Stimulated activated CD8-positive, alpha-beta memory T cell treated with anti-CD3 and anti-CD28 coated beads, Interleukin-15, amount 100 ng/mL, for 4 hours (primary cell): Measurements from ENCODE around the gene PPM1B.
"Not testable (repeated sequence)": the region's sequence is repeated elsewhere in the genome, so short reads cannot be mapped to it uniquely, and the experiment has no call there.

ENCODE experiments used
- DNase-seq, 2 donors: peaks; one replicate each; pipeline ENCODE4 v3.0.0-alpha.2; 2020; ENCODE audit warnings: low read depth in 2 of 2

PPM1B gene

DNA sequence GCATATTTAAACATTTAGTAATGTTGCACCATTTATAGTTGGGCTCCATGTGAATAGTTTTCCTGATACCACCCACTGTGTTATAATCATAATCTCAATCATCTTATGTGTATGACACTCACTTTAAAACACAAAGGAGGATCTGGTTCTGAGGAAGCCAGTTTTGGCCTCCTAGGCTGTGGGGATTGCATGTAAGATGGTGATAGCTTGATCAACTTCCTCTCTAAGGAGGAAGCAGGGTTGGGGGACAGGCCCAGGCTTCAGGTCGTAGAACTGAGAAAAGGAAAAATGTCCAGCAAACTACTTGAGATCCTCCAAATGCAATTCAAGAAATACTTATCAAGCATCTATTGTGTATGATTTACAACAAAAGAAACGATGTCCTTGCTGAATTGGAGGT, 4.9 kb upstream of the PPM1B start:
- DNase-seq = no peak

DNA sequence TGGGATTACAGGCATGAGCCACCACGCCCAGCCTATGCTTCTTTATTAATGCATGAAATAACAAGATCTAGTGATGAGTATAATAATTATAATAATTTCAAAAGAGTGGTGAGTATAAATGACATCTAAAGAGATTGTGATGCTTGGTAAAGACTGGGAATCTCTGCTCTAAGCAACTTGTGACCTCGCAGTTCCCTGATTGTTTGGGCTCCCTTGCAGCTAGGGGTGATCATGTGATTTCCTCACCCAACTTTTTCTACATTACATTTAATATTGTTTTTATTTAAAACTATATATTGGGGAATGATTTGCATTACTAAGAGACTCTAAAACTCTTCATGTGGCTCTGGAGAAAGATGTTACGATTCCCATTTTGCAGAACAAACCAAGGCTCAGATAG, 4.1 kb upstream of the PPM1B start:
- DNase-seq = no peak

GRCh38 chr2:44166096-44166495, 2.6 kb upstream of the PPM1B start:
- DNase-seq = no peak

- DNase-seq = no peak
These were observed 1.3 kb upstream of the PPM1B start for GRCh38 chr2:44167311-44167907.

DNA sequence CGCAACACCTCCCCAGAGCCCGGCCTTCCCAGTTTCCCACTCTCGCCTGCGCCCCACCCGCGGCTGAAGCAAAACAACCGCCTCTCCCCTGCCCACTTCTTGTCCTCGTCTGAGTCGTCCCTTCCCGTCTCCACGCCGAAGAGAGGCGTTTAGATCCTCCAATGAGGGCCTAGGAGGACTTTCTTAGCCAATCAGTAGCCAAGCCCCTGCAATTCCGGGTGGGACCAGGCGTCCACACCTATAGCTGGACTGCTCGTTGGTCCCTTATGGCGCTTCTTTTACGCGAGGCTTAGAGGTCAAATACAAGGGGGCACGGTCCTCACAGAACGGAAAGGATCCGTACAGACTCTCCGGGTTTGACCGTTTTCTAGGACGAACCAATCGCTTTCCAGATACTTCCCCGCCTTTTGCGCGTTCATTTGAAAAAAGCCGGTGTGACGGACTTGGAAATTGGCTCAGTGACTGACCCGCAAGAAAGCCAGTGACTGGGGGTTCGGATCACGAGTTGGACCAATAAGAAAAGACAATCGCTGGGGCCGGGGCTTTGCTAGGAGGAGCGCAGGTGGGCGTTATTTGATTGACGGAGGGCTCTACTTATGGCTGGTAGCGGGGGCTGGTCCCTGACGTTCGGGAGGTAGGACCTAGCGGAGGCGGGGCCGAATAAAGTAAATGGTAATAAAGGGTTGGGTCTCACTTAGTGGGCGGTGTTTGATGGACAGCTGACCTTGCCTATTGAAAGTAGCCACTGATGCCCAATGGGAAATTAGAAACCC, 581 bp upstream of the PPM1B start:
- DNase-seq = peak; percentile 89 to 98

GRCh38 chr2:44169155-44169898, 652 bp downstream of the PPM1B start:
- DNase-seq = peak; percentile 10 to 35

DNA sequence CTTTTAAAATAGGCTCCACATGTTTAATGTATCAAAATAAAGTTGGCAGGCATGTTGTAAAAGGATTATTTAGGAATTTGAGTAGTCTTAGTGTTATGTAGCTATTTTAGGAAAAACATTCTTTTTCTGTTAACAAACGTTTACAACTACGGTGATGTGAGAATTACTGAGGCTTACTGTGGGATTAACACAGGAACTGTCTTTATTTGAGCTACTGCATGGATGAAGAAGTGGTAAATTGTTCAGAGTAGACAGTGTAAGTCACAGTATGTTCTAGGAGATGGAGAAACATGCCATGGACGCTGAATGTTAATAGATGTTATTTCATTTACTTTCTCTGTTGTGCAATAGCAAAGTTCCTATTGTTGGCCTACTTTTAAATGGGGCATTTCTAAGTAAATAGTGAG, 1.6 kb downstream of the PPM1B start:
- DNase-seq = no peak

DNA sequence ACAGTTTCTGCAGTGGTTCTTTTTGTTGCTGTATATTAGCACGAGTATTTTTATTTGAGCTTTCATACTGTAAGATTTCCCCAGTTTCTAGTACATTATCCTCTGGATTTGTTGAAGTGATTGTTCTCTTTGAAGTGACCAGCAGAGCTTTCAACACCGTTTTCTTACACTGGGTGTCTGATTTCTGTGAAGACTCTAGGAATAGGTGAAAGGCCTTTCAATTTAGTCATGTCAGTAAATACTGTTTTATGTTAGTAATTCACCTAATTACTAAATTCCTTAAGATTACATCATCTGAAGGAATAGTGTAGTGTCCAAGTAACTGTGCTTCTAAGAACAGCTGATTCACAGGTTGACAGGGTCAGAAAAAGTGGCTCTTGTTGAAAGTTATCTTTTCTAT, 2.3 kb downstream of the PPM1B start:
- DNase-seq = no peak

DNA sequence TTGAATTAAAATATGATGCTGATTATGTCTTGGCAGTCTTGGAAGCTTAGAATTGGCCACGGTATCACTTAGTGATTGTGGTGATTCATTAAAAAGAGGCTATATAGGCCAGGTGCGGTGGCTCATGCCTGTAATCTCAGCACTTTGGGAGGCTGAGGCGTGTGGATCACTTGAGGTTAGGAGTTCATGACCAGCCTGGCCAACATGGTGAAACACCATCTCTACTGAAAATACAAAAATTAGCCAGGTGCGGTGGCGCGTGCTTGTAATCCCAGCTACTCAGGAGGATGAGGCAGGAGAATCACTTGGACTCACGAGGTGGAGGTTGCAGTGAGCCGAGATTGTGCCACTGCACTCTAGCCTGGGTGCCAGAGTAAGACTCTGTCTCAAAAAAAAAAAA, 2.8 kb downstream of the PPM1B start:
- DNase-seq = not testable (repeated sequence)

GRCh38 chr2:44172576-44172975, 3.9 kb downstream of the PPM1B start:
- no peak for DNase-seq

DNA sequence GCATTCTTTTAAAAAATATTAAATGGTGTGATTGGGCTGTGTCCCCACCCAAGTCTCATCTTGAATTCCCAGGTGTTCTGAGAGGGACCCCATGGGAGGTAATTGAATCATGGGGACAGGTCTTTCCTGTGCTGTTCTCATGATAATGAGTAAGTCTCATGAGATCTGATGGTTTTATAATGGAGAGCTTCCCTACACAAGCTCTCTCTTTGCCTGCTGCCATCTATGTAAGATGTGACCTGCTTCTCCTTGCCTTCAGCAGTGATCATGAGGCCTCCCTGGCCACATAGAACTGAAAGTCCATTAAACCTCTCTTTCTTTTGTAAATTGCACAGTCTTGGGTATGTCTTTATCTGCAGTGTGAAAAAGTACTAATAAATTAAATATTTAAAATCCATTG, 10.3 kb downstream of the PPM1B start:
- DNase-seq = no peak

GRCh38 chr2:44181648-44182047, 13.0 kb downstream of the PPM1B start:
- DNase-seq = no peak

GRCh38 chr2:44184106-44184505, 15.4 kb downstream of the PPM1B start:
- no peak for DNase-seq

DNA sequence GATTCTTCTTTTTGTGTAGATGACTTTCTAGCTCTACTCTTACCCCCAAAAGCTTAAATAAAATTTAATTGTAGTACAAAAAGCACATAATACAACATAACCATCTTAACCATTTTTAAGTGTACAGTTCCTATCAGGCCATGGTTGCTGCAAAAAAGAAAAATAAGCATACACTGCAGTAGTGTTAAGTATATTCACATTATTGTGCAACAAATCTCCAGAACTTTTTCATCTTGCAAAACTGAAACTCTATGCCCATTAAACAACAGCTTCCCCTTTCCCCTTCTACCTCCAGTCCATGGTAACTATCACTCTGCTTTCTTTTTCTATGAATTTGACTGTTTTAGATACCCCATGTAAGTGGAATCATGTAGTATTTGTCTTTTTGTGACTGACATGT, 18.1 kb downstream of the PPM1B start:
- no peak for DNase-seq

DNA sequence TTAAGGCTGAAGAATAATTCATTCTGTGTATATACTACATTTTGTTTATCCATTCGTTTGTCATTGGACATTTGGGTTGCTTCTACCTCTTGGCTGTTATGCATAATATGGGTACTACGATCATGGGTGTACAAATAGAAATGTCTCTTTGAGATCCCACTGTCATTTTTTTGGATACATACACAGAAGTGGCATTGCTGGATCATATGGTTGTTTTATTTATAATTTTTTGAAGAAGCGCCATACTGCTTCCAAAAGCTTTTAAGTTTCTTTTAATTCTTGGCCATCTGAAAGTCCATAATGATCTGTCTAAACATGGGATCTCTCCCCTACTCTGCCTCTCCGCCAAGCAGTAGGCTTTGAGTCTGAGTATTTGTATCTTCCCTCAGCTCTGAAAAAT, 18.6 kb downstream of the PPM1B start:
- DNase-seq = no peak

DNA sequence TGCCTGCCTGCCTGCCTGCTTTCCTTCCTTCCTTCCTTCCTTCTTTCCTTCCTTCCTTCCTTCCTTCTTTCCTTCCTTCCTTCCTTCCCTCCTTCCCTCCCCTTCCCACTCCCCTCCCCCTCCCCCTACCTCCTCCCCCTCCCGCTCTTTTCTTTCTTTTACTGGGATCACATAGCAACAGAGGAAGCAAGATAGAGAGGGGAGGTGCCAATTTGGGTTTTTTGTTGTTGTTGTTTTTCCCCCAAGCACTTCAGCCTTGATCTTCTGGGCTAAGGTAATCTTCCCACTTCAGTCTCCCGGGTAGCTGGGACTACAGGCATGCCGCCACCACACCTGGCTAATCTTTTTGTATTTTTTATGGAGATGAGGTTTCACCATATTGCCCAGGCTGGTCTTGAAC, 20.0 kb downstream of the PPM1B start:
- no peak for DNase-seq

DNA sequence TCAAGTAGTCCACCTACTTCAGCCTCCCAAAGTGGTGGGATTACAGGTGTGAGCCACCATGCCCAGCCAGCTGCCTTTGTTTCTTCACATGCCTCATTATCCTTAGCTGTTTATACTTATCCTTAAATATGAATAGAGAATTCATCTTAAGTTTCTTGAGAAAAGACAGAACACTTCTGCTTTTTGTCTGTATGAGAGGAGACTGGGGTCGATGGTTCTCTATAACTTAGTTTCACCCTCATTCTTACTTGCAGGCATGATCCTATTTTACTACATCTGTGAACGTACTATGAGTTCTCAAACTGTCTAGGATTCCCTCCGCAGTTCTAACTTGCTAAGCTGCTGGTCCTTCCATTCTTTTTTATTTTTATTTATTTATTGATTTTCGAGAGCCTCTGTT, 20.4 kb downstream of the PPM1B start:
- no peak for DNase-seq

GRCh38 chr2:44190526-44190925, 21.9 kb downstream of the PPM1B start:
- DNase-seq = no peak

DNA sequence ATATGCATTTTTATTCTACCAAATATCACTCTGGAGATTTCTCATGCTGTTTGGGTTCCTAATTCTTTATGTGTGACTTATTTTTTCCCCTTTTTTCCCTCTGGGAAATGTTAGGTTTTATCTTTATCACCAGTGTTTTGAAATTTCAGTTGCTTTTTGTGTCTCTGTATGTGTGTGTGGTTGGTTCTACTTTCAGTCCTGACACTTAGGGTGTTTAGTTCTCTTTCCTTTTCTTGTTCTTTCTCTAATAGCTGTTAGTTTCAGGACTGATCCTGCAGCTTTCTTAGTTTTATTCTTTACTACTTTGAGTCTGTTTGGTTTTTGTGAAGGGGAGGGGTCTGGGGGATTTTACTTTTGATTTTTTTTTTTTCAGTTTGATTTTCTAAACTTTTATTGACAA, 23.1 kb downstream of the PPM1B start:
- no peak for DNase-seq

GRCh38 chr2:44192646-44193045, 24.0 kb downstream of the PPM1B start:
- DNase-seq = no peak

DNA sequence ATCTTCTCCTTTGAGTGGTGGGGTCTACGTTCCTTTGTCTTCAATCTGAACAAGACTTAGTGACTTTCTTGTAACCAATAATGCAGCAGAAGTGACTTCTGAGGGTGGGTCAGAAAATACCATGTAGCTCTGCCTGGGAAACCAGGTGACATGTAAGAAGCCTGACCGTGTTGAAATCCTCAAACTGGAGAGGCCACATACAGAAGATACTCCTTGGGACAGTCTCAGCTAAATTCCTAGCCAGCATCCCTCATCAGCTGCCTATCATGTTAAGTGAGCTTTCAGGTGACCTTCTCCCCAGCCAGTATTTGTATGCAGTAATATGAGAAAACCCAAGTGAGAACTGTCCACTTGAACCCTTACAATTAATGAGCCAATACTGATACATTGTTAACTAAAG, 27.0 kb downstream of the PPM1B start:
- no peak for DNase-seq

GRCh38 chr2:44197816-44198215, 29.1 kb downstream of the PPM1B start:
- DNase-seq = no peak

- no peak for DNase-seq
These were observed 31.3 kb downstream of the PPM1B start for GRCh38 chr2:44200011-44200410.
